Germinal center (tissue), 1 donor: ENCODE results near the gene TMEM191C.
"Not testable (repeated sequence)": the region's sequence is repeated elsewhere in the genome, so short reads cannot be mapped to it uniquely, and the experiment has no call there.

Experiments used
- DNase-seq: peaks from one replicate; pipeline ENCODE4 v3.0.0; 2012; ENCODE audit warnings: mixed read lengths, low spot score

The TMEM191C gene

DNA sequence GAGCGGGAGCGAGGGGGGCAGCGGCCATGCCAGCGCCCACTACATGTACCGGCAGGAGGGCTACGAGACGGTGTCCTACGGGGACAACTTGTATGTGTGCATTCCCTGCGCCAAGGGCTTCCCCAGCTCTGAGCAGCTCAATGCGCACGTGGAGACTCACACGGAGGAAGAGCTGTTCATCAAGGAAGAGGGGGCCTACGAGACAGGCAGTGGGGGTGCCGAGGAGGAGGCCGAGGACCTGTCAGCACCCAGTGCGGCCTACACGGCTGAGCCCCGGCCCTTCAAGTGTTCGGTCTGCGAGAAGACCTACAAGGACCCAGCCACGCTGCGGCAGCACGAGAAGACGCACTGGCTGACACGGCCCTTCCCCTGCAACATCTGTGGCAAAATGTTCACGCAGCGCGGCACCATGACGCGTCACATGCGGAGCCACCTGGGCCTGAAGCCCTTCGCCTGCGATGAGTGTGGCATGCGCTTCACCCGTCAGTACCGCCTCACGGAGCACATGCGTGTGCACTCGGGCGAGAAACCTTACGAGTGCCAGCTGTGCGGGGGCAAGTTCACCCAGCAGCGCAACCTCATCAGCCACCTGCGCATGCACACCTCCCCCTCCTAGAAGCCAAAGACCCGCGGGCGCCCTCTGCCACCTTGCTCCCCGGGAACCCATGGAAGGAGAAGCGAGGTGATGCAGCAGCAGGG lies 20.9 kb upstream of the TMEM191C start:
- DNase-seq, result no peak

DNA sequence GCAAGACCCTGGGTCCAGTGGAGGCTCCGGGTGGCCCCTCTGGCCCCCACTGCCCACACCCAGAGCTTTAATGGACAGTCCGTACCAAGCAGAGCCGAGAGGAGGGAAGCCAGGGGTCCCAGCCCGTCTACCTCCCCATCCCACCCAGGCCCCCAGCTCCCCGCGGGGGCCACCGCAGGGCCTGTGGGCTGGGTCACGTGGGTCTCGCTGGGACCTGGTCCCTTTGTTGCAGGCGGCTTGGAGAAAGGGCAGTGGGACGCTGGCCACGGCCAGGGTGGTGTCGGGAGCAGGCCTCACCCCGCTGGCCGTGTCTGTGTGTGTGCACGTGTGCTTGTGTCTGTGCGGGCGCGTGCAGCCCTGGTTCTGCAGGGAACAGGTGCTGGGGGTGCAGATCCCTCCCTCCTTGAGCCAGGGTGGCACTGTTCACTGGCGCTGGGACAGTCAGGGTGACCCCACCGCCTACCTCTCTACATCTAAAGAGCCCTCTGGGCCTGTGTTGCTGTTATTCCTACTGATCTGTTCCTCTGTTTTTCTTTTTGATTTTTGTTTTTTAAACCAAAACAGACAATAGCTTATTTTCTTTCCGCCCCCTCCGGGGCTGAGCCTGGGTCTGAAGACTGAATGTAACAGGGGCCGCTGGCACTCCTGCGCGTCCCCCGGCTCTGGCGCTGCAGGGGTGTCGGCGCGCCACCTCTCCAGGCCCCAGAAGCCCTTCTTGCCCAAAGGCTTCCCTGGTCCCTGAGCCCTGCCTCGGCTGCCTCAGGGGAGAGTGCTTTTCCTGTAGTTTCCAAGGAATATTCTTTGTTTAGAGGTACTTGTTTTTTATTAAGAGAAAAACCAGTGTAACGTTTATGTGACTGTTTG lies 20.1 kb upstream of the TMEM191C start:
- no peak for DNase-seq

GRCh38 chr22:21447694-21448402 lies 19.3 kb upstream of the TMEM191C start:
- no peak for DNase-seq

DNA sequence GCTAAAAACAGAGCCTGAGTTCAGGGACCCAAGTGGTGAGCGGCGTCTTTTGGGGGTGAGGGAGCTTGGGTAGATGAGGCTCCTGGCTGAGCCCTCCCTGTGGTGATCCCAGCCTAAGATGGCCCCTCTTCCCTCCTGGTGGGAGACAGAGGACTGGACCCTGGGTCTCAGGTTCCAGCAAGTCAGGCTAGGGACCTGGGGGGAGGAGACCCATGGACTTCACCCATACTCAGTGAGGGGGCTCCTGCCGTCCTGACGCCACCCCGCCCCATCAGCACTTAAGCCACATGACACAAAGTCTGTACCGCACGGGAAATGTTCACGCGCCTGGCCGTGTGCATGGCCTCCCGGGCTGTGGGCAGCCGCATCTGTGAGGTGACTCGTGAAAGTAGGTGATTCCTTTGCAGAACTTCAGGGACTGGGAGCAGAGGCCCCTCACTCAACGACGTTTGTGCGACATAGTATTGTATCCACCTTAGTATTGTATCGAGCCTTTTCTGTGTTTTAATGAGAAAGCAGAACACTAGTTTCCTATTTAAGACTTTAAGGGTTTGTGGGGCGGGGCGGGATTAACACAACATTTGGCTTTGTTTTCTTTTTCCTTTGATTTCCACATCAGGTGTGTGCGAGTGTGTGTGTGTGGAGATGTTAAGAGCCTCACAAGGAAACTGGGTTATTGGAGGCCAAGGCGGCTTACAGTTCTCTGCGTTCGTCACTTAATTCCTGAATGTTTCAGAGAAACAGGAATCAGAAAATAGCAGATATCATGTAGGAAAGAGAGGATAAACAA lies 18.4 kb upstream of the TMEM191C start:
- no peak for DNase-seq

GRCh38 chr22:21449531-21450319 lies 17.5 kb upstream of the TMEM191C start:
- DNase-seq, result no peak

DNA sequence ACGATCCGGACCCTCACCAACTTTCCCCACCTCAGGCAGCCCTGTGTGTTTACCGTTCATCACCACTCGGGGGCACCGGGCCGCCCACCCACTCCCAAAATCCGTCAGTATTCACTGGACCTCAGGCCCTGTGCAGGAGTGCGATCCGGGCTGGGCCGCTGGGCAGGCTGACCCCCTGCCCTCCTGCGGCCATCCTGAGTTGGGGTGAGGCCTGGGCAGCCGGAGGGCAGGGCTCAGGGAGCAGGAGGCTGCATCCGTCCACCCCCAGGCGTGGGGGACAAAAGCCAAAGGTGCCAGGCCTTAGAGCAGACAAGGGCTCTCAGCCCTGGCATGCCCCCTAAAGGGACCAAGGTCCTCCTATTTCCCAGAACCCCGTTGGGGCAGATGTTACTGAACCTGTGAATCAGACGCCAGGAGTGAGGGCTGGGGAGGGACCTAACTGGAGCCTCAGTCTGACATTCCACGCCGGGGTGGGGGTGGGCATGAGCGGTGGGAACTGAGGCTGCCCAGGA lies 16.8 kb upstream of the TMEM191C start:
- DNase-seq, result no peak

DNA sequence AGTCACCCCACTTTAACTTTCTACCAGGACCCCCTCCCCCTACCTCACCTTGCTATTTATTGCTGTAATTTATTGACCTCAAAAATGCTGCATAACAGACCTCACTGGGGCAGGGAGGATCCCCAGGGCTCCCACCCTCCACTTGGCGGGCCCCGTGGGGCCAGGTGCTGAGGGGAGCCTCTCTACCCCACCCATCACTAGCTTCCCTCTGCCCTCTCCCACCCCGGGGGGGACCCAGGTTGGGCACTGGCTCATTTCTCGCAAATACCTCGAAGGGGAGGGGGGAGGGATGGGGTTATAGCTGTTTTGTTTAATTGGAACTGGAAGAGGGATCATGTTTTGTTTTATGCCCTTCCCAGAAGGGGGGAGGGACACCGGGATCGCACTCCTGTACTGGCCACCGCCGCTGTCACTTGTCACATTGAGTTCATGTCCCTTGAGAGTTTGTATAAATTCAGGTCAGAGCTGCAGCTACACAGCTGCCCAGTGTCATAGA lies 16.3 kb upstream of the TMEM191C start:
- no peak for DNase-seq

DNA sequence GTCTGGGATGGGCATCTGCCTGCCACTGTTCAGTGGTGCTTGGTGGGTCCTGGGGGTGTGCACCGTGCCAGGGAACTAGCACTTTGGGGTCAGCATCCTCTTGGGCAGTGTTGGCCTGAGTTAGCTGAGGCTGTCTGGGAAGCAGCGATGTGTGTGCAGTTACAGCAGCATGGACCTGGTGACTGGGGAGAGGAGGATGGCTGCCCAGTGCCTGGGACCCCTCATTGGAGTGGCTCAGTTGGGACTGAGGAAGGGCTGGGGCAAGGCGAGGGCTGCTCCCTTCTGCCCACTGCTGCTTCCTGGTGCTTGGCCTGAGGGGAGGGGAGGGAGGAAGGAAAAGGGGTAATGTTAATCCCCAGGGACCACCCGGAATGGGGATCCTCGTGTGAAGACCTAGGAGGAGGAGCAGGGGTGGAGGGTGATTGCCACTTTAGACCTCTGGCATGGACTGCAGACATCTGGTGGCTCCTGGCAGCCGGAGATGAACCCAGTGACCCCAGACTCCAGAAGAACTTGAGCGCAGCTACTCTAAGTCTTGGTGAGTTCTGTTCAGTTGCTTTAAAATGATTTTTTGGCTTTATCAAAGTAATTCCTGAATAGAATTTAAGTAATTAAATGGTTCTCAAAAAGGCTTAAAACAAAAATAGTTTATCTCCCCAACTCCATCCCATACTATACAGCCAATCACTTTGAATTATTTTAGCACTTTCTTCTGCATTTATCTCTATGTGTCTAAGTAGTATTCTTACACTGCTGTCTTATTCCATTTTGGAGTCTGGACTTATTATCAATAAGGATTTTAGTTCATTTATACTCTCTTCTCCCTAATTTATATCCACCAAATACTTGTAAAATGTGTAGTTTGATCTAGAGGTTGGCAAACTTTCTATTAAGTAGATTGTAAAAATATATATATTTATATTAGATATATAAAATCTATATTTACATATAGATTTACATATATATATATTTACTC lies 15.4 kb upstream of the TMEM191C start:
- no peak for DNase-seq

- DNase-seq, result not testable (repeated sequence)
Observed at GRCh38 chr22:21452666-21453065, 14.5 kb upstream of the TMEM191C start.

DNA sequence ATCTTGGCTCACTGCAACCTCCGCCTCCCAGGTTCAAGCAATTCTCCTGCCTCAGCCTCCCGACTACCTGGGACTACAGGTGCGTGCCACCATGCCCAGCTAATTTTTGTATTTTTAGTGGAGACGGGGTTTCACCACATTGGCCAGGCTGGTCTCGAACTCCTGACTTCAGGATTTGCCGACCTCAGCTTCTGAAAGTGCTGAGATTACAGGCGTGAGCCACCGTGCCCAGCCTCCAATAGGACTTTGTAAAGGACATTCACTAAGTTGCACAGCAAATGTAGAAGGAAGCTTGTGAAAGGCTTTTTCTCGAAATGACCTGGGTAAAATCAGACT lies 12.2 kb upstream of the TMEM191C start:
- DNase-seq, result not testable (repeated sequence)

GRCh38 chr22:21455334-21456089 lies 11.7 kb upstream of the TMEM191C start:
- no peak for DNase-seq

DNA sequence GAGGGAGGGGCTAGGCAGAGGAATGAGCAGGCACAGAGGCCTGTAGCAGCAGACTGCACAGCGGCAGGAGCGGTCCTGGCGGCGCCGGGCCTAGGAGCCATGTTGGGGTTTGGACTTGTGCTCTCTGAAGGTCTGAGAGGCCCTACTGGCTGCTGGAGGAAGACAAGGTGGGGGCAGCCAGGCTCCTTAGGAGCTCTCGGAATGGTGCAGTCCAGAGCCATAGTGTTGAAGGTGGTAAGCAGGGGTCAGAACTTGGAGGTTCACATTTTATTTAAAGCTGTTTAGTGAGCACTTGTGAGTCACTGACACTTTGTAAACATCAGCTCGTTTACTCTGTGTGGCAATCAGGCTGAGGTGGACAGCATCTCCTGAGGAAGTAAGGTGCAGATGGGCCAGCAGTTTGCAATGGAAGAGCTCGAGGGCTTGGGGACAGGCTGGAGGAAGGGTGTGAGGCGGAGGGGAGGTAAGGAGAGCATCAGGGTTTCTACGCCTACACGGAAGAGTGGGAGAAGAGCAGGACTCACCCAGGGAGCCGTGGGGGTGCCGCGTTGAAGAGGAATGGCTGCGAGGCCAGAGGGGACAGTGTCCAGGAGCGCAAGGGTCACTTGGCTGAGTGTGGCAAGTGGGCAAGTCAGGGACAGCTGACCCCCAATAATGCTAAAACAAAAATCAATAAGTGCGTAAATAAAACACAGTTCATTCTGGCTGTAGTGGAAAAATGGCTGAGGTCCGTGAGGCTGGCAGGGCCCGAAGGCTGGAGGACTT lies 10.0 kb upstream of the TMEM191C start:
- DNase-seq, result no peak

- DNase-seq, result not testable (repeated sequence)
Observed at GRCh38 chr22:21462672-21463071, 4.5 kb upstream of the TMEM191C start.

DNA sequence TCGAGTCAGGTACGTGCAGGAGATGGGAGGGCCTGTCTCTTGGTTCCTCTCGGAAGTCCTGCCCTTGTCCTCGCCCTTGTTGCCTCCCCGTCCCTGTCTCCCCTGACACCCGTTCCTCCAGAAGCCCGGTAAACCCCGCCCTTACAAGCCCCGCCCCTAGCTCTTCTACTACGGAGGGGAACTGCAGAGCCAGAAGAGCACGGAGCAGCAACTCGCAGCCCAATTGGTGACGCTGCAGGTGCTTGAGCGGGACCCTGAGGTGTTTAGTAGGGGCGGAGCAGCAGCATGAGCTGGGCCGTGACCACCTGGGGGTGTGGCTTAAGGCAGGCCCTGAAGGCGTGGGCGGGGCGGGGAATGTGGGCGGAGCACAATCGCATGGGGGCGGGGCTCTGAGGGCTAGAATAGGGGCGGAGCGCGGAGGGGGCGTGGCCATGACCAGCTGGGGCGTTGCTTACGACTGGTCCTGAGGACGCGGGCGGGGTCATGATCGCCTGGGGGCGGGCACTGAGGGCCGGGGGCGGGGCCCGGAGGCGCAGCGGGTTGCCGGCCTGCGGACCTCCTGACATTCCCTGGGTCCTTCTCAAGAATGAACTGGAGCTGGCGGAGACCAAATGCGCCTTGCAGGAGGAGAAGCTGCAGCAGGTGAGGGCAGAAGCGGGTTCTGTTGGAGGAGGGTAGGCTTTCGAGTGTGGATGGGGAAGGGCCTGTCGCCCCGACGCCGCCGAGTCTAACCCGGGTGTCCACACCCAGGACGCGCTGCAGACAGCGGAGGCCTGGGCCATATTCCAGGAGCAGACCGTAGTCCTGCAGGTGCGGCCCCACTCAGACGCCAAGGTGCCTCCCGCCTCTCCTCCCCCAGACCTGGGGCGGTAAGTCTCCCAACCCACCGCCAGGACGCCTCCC lies 1.3 kb downstream of the TMEM191C start:
- DNase-seq, result not testable (repeated sequence)

DNA sequence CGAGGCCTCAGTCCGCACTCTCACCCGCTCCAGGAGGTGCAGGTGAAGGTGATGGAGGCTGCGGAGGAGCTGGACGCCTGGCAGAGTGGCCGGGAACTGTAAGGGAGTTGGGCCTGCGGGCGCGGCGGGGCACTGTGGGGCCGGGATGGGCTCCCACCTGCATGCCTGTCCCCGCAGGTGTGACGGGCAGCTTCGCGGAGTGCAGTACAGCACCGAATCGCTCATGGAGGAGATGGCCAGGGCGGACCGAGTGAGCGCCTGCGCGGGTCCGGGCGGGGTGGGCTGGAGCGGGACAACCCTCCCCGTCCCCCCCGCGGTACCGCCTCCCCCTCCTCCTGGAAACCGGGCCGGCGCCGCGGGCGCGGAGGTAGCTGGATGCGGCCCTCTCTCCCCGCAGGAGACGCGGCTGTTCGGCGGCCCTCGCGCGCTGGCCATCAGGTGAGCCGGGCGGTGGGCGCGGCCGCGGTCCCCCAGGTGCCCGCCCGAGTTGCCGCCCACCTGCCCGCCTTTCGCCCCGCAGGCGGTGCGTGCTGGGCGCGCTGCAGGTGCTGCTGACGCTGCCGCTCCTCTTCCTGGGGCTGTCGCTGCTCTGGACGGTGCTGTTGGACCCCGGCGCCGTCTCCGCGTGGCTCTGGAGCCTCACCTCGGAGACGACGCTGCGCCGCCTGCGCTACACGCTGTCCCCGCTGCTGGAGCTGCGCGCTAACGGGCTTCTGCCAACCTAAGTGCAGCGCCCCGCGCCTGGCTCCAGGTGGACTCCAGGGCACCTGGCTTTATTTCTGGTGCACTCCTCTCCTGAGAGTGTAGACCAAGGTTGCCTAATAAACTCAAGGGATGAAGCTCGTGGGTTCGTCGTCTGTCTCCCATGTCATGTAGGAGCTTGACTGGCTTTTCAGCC lies 2.2 kb downstream of the TMEM191C start:
- DNase-seq, result not testable (repeated sequence)

GRCh38 chr22:21472984-21473383 lies 5.8 kb downstream of the TMEM191C start:
- not testable (repeated sequence) for DNase-seq
